ENCODE measurements around the gene APLP1.
"Not testable (repeated sequence)": the region's sequence is repeated elsewhere in the genome, so short reads cannot be mapped to it uniquely, and the experiment has no call there.

The APLP1 gene

DNA sequence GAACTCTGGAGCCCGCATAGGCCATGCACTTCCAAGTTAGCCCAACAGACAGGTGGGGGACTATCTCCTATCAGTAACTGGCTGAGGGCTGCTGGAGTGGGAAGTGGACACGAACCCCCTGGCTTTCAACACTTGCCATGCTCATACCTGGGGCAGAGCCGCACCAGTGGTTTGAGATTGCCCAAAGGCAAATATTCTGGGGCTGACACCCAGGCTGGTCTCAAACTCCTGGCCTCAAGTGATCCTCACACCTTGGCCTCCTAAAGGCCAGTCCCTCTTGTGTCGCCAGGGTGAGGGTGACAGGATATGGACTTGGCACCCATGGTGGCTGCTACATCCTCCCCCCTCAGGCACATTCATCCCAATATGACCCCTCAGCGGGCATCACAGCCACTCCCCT is 18.8 kb downstream of the APLP1 start:
- TF ChIP-seq, protein P1, sequence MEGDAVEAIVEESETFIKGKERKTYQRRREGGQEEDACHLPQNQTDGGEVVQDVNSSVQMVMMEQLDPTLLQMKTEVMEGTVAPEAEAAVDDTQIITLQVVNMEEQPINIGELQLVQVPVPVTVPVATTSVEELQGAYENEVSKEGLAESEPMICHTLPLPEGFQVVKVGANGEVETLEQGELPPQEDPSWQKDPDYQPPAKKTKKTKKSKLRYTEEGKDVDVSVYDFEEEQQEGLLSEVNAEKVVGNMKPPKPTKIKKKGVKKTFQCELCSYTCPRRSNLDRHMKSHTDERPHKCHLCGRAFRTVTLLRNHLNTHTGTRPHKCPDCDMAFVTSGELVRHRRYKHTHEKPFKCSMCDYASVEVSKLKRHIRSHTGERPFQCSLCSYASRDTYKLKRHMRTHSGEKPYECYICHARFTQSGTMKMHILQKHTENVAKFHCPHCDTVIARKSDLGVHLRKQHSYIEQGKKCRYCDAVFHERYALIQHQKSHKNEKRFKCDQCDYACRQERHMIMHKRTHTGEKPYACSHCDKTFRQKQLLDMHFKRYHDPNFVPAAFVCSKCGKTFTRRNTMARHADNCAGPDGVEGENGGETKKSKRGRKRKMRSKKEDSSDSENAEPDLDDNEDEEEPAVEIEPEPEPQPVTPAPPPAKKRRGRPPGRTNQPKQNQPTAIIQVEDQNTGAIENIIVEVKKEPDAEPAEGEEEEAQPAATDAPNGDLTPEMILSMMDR (IDR thresholded peaks at IDR 0.05; ENCODE audit: extremely low read depth, missing control alignments): no peak

GRCh38 chr19:35888398-35888797 is 20.0 kb downstream of the APLP1 start:
- no peak for DNase-seq (ENCODE audit: low spot score)
- TF ChIP-seq, protein P1 (IDR thresholded peaks at IDR 0.05; ENCODE audit: extremely low read depth, missing control alignments): no peak

More for the DNA sequence above, 18.8 kb downstream of the APLP1 start:
- DNase-seq (ENCODE audit: low spot score): no peak

- TF ChIP-seq, protein P1 (IDR thresholded peaks at IDR 0.05; ENCODE audit: extremely low read depth, missing control alignments): no peak
- DNase-seq (ENCODE audit: low spot score): no peak
Measured at GRCh38 chr19:35889370-35890112, 21.2 kb downstream of the APLP1 start.

DNA sequence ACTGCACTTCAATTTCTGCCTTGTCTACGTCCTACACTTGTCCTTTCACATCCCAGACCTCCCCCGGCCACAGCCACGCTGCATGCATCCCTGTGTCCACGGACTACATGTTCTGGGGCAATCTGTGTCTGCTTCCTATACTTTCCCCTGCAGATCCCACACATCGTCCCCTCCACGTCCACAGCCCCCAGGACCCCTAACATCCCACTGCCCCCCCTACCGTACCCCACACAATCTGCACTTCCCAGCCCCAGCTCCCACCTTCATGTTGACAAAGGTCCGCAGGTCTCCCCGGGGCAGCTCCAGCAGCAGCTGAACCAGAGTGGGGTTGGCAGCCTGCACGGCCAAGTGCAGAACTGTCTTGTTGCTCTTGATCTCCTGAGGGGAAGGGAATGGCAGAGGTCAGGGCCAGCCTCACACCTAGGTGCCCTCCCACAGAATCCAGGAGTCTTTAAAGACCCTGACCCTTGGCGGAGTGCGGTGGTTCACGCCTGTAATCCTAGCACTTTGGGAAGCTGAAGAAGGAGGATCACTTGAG is 21.8 kb downstream of the APLP1 start:
- TF ChIP-seq, protein P1 (IDR thresholded peaks at IDR 0.05; ENCODE audit: extremely low read depth, missing control alignments): no peak
- DNase-seq (ENCODE audit: low spot score): no peak

DNA sequence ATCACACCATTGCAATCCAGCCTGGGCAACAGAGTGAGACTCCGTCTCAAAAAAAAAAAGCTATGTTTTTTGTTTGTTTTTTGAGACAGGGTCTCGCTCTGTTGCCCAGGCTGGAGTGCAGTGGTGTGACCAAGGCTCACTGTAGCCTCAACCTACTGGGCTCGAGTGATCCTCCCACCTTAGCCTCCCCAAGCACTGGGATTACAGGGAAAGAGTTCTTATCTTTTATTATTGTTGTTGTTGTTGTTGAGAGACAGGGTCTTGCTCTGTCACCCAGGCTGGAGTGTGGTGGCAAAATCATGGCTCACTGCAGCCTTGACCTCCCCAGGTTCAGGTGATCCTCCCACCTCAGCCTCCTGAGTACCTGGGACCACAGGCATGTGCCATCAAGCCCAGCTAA is 23.4 kb downstream of the APLP1 start:
- DNase-seq (ENCODE audit: low spot score): not testable (repeated sequence)

GRCh38 chr19:35894342-35894741 is 26.0 kb downstream of the APLP1 start:
- TF ChIP-seq, protein P1 (IDR thresholded peaks at IDR 0.05; ENCODE audit: extremely low read depth, missing control alignments): no peak
- no peak for DNase-seq (ENCODE audit: low spot score)

GRCh38 chr19:35895911-35896642 is 27.7 kb downstream of the APLP1 start:
- TF ChIP-seq, protein P1 (IDR thresholded peaks at IDR 0.05; ENCODE audit: extremely low read depth, missing control alignments): no peak
- no peak for DNase-seq (ENCODE audit: low spot score)

All from GM20000 (cell line).